ENCODE results near the gene MRPL58. TPM values are rescaled to one million over a fixed set of nuclear protein-coding genes. Genes with fewer than 3 reads are reported as not detected.
"Not testable (repeated sequence)": the region's sequence is repeated elsewhere in the genome, so short reads cannot be mapped to it uniquely, and the experiment has no call there.

Gene MRPL58
- polyA plus RNA-seq, 1 experiment: 53.7 TPM

DNA sequence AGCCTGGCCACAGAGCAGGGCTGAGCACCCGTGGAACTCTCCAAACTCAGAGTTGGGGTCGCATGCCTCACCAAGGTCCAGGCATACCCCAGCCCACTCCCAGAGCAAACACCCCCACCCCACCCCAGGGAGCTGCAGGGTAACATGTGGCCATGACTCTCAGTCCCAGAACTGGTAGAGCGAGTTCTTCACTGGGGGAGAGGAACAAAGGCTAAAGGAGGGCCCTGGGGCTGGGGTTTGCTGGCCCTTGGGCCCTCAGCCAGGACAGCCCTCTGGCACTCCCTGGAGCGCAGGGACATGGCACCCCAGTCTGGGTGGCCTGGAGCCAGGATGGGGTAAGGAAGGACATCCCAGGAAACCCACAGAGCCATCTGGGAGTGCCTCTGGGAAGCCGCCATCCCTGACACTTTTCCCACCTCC is 44.1 kb upstream of the MRPL58 start:
- DNase-seq (ENCODE audit: low read depth, low spot score): no peak
- TF ChIP-seq CTCF (IDR thresholded peaks at IDR 0.05; ENCODE audit: low read depth, low read length): no peak
- H3K4me3 ChIP-seq (ENCODE audit: low read depth, low read length): no peak overlapping the region
- H3K27me3 ChIP-seq (ENCODE audit: control insufficient read depth, insufficient read depth, low read length): peaks cover 31% of the 10 kb centered on the region
- ChIA-PET CTCF (interaction anchor here (0.6 kb wide), 1 partner anchor 234 kb away, joined by 4 read pairs; no protein-coding TSS in a partner anchor), POLR2A (interaction anchor here (1.5 kb wide), 1 partner anchor 44 kb away, joined by 7 read pairs; the partner anchor contains the start of gene MRPL58)
- H3K27ac ChIP-seq (ENCODE audit: low read depth, low read length): no peak overlapping the region
- H3K9me3 ChIP-seq (ENCODE audit: control insufficient read depth, insufficient read depth, low read length): no peaks in the 10 kb centered on the region; the same call in 1 of the 2 replicates

DNA sequence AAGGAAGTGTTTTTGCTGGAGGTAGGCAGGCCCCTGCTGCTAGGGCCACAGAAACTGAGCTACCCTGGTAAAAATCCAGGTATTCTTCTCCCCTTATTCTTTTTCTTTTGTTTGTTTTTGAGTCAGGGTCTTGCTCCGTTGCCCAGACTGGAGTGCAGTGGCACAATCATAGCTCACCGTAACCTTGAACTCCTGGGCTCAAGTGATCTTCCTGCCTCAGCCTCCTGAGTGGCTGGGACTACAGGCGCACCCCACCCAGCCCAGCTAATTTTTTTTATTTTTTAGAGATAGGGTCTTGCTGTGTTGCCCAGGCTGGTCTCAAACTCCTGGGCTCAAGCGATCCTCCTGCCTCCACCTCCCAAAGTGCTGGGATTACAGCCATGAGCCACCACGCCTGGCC is 43.0 kb upstream of the MRPL58 start:
- ChIA-PET CTCF (interaction anchor here (0.6 to 5.5 kb wide), 2 partner anchors 8 to 140 kb away, joined by 3 to 62 read pairs; partner anchors contain the start of gene ARMC7), POLR2A (interaction anchor here (0.6 to 1.5 kb wide), 2 partner anchors 19 to 42 kb away, joined by 3 to 7 read pairs; partner anchors contain the start of gene MRPL58)
- peaks cover 33% of the 10 kb centered on the region for H3K27me3 ChIP-seq (ENCODE audit: control insufficient read depth, insufficient read depth, low read length)

DNA sequence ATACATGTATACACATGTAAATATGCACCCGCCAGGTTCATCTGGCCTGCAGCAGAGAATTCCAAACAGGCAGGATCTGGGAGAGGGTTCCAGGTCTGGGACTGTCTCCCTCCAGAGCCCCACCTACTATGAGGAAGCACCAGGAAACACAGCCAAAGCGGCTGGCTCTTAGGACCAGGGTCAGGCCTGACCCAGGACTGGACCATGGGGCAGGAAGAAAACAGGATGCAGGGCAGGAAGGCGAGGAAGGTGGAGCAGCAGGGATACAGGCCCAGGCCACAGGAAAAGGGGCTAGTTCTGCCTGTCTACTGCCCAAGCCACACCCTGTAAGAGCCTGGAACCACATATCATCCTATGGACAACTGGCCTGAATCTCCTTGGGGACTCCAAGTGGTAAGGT is 42.1 kb upstream of the MRPL58 start:
- TF ChIP-seq CTCF (IDR thresholded peaks at IDR 0.05; ENCODE audit: low read depth, low read length): no peak
- Histone ChIP-seq H3K9me3 (ENCODE audit: control insufficient read depth, insufficient read depth, low read length) (no peaks in the 10 kb centered on the region; the same call in 1 of the 2 replicates), H3K27ac (ENCODE audit: low read depth, low read length) (no peak overlapping the region), H3K27me3 (ENCODE audit: control insufficient read depth, insufficient read depth, low read length) (peaks cover 38% of the 10 kb centered on the region), H3K4me3 (ENCODE audit: low read depth, low read length) (no peak overlapping the region)
- POLR2A ChIA-PET: interaction anchor here (0.6 kb wide), 1 partner anchor 18 kb away, joined by 3 read pairs; no protein-coding TSS in a partner anchor
- CTCF ChIA-PET: interaction anchor here (5.5 kb wide), 1 partner anchor 9 kb away, joined by 62 read pairs; no protein-coding TSS in a partner anchor
- no peak for DNase-seq (ENCODE audit: low read depth, low spot score)

More for the DNA sequence above, 43.0 kb upstream of the MRPL58 start:
- not testable (repeated sequence) for H3K27ac ChIP-seq (ENCODE audit: low read depth, low read length); H3K9me3 ChIP-seq (ENCODE audit: control insufficient read depth, insufficient read depth, low read length); H3K4me3 ChIP-seq (ENCODE audit: low read depth, low read length); DNase-seq (ENCODE audit: low read depth, low spot score)

DNA sequence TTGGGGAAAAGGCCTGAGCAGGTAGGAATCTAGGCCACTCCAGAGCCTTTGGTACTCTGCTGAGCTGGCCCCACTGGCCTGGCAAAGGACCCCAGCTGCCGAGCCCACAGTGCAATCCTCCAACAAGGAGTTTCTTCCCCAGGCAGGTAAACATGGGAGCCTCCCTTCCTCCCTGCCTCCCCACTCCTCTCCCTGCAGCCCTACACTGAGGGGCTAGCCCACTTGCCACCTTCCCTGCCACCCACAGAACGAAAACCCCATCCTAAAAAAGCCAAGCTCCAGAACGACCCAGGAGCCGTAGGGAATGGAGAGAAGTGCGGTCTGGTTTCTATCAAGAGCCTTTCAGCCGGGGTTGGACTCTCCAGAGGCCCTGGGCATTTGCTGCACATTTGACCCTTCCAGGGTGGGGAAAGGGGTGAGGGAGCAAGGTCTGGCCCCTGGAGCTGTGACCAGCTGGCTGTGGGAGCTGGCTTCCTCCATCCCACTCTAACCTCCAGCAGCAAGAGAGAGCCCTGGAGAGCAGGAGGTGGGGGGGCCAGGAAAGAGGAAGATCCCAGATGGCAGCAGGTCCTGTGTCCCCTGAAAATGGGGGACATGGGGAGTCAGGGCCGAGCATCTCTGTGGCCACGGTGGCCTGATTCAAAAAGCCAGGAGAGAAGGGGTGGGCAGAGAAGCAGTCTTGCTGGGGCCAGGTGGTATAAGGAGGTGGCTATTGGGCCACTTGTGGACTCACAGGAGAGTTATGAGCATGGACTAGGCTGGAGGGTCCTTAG is 41.2 kb upstream of the MRPL58 start:
- Histone ChIP-seq H3K27me3 (ENCODE audit: control insufficient read depth, insufficient read depth, low read length) (peaks cover 38% of the 10 kb centered on the region), H3K27ac (ENCODE audit: low read depth, low read length) (no peak overlapping the region), H3K4me3 (ENCODE audit: low read depth, low read length) (no peak overlapping the region), H3K9me3 (ENCODE audit: control insufficient read depth, insufficient read depth, low read length) (no peaks in the 10 kb centered on the region; the same call in 1 of the 2 replicates)
- ChIA-PET POLR2A (interaction anchor here (1.5 kb wide), 1 partner anchor 41 kb away, joined by 3 read pairs; the partner anchor contains the start of gene MRPL58), CTCF (interaction anchor here (0.6 to 5.5 kb wide), 3 partner anchors 10 to 427 kb away, joined by 5 to 62 read pairs (median 8); partner anchors contain the start of gene MRPL58)
- no peak for DNase-seq (ENCODE audit: low read depth, low spot score)
- no peak for TF ChIP-seq CTCF (IDR thresholded peaks at IDR 0.05; ENCODE audit: low read depth, low read length)

DNA sequence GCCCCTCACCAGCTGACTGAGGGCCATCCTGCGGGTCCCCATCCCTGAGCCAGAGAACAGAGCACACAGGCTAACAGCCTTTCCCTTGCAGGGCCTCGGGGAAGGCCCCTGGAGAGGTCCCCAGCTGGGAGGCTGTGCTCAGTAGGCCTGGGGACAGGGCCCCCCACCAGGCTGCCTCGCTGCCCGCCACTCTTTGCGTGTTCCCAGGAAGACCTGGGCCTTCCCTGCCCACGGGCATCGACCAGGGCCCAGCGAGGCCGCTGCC is 40.7 kb upstream of the MRPL58 start:
- ChIA-PET POLR2A (interaction anchor here (1.5 kb wide), 1 partner anchor 41 kb away, joined by 3 read pairs; the partner anchor contains the start of gene MRPL58), CTCF (interaction anchor here (0.6 to 5.5 kb wide), 3 partner anchors 10 to 427 kb away, joined by 5 to 62 read pairs (median 8); partner anchors contain the start of gene MRPL58)
- H3K9me3 ChIP-seq (ENCODE audit: control insufficient read depth, insufficient read depth, low read length): no peaks in the 10 kb centered on the region; the same call in 1 of the 2 replicates
- DNase-seq (ENCODE audit: low read depth, low spot score): no peak
- no peak for TF ChIP-seq CTCF (IDR thresholded peaks at IDR 0.05; ENCODE audit: low read depth, low read length)
- H3K4me3 ChIP-seq (ENCODE audit: low read depth, low read length): no peak overlapping the region; the same call in 1 of the 2 replicates
- H3K27me3 ChIP-seq (ENCODE audit: control insufficient read depth, insufficient read depth, low read length): peaks cover 38% of the 10 kb centered on the region
- H3K27ac ChIP-seq (ENCODE audit: low read depth, low read length): no peak overlapping the region

Data from AG04450 (cell line).